Right ventricle myocardium inferior (tissue), 1 donor: Measurements from ENCODE around the gene UCMA. TPM values are rescaled to one million over a fixed set of nuclear protein-coding genes. Genes with fewer than 3 reads are reported as not detected.
"Not testable (repeated sequence)": the region's sequence is repeated elsewhere in the genome, so short reads cannot be mapped to it uniquely, and the experiment has no call there.

ENCODE experiments used
- ATAC-seq: fragments of 200-7000 bp; cut with Tn5 transposase; one replicate; pipeline ENCODE4 v1.9.1; 2020; ENCODE audit warnings: mild to moderate bottlenecking, moderate library complexity
- DNase-seq: peaks from one replicate; pipeline ENCODE4 v3.0.0; 2021; ENCODE audit errors: missing footprints
- intact Hi-C: fragments of 100-400 bp; cut with DNase I; formaldehyde crosslinking; loops from one replicate; pipeline ENCODE4 v1.11.0; 2022
- long read RNA-seq: library from polyadenylated mRNA; unstranded; transcript quantifications from one replicate; pipeline ENCODE4 v2.0.0, GENCODE V29; 2021
- total RNA-seq: library from RNA; stranded (reverse); fragmentation: NEBNext Ultra II Directional; extraction: Animal tissue kit (Norgen Biotek cat#: 25700); gene quantifications from one replicate; pipeline ENCODE4 v1.2.1, GENCODE V29; 2021
- donor health status: DM: no; HTN: yes; CAD: no; lungs with severe emphysema.

The UCMA gene, protein sequence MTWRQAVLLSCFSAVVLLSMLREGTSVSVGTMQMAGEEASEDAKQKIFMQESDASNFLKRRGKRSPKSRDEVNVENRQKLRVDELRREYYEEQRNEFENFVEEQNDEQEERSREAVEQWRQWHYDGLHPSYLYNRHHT
- total RNA-seq: not detected
- long read RNA-seq: 0 reads

DNA sequence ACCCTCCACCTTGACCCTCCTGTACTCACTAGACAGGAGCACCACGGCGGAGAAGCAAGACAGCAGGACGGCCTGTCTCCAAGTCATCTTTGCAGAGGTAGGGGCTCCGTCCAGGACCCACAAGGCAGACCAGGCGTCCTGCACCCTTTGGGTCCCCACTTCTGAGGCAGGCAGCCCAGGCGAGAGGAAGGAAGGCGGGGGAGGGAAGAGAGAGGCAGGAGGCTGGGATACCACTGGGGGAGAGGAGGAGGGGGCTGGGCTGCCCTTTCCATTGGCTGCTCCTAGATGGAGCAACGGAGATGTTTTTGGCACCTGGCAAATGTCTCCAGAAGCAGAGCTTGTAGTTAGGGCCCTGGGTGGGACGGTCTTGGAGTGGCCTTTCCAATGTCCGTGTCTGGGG lies at the start of gene UCMA:
UCMA (minus strand) TSS at position 203 of the 400 bp plus-strand sequence; CDS start at position 87, 116 bp downstream.
- intact Hi-C loops: no loop called here
- DNase-seq: no peak
- no peak for ATAC-seq

DNA sequence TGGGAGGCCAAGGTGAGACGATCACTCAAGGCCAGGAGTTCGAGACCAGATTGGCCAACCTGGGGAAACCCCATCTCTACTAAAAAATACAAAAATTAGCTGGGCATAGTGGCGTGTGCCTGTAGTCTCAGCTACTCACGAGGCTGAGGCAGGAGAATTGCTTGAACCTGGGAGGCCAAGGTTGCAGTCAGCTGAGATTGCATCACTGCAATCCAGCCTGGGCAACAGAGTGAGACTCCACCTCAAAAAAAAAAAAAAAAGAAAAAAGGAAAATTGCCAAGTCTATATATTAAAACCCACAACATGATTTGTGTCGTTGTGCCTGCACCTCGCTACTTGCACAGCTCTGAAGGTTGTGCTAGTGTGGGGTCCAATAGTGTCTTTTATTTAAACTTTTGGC lies 48.2 kb upstream of the UCMA start:
- intact Hi-C loops, ATAC-seq, DNase-seq: not testable (repeated sequence)

DNA sequence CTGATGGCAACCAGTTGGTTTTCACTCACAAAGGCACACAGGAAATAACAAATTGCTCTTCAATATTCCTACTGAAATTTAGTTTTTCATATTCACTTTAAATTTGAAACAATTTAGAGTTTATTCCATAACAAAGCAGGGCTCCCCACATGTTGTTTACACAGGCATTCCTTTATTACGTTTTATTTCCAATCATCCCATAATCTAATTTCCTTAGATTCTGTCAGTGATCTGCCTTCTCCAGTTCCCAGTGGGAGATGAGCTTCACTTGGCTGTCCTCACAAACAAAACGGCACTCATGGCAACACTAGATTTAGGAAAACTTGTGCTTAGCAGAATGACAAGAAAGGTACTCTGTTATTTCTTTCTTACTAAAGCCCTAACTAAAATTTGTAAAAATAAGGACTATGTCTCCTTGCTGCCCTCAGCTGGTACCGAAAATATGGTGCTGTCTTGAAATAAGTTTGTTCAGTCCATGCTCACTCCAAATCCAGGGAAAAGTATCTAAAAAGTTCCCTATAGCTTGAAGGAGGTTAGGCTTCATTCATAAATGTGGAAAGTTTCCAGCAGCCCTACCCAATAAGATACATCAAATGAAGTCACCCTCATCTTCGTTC lies 42.7 kb upstream of the UCMA start:
- intact Hi-C loops: no loop called here
- DNase-seq (no peak), ATAC-seq (no peak)

DNA sequence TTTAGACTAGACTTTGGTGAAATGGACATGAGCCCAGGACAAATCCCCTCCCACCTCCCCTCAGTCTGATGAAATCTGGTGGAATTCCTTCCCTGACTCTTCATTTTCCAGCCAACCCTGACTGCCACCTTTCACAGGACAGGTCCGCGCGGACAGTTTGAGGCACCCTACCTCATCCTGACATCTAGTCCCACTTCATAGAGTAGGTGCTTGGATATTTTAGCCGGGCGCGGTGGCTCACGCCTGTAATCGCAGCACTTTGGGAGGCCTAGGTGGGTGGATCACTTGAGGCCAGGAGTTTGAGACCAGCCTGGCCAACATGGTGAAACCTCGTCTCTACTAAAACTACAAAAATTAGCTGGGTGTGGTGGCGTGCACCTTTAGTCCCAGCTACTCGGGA lies 42.0 kb upstream of the UCMA start:
- ATAC-seq, intact Hi-C loops: not testable (repeated sequence)

DNA sequence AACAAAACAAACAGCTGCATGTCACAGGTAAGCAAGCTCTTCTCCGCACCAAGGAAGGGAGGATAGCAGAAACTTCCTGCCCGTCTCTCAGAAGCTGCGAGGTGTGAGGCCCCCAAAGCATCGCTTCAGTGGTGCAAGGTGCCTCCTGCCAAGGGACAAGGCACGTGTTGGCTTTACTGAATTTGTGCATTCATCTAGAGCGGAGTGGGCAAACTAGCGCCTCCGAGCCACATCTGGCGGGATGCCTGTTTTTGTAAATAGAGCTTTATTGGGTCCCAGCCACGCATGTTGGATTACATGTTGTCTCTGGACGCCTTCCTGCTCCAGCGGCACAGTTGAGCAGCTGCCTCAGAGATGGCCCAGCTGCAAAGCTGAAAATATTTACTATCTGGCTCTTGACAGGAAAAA lies 38.0 kb upstream of the UCMA start:
- intact Hi-C loops: no loop called here
- DNase-seq (no peak), ATAC-seq (peak; percentile 82)

More for the DNA sequence above, 42.0 kb upstream of the UCMA start:
- not testable (repeated sequence) for DNase-seq

DNA sequence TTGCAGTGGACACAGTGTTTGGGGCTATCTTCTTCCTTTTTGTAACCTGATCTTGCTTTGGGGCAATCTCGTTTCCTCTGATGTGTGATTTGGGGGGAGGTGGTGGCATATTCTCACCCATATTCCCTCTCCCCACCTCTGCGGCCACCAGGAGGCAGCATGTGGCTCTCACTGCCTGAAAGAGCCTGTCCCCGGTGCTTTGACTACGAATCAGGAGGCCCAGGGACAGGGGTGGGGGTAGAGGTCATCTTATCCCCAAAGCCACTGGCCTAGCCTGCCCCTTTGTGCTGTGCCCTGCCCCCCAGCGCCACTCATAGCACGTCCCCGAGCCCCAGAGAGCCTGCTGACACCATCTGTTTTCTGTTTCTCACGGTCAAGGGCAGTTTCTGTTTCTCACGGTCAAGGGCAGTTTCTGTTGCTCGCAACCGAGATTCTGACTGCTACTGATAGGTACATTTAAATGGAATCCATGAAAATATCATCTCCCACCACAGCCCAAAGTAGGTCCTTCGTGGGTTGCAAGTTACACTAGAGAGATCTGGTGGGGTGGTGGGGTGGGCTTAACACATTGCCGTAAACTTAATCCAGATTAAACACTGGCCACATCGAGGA lies 37.5 kb upstream of the UCMA start:
- ATAC-seq (peak; percentile 21), DNase-seq (no peak)
- intact Hi-C loops: no loop called here

DNA sequence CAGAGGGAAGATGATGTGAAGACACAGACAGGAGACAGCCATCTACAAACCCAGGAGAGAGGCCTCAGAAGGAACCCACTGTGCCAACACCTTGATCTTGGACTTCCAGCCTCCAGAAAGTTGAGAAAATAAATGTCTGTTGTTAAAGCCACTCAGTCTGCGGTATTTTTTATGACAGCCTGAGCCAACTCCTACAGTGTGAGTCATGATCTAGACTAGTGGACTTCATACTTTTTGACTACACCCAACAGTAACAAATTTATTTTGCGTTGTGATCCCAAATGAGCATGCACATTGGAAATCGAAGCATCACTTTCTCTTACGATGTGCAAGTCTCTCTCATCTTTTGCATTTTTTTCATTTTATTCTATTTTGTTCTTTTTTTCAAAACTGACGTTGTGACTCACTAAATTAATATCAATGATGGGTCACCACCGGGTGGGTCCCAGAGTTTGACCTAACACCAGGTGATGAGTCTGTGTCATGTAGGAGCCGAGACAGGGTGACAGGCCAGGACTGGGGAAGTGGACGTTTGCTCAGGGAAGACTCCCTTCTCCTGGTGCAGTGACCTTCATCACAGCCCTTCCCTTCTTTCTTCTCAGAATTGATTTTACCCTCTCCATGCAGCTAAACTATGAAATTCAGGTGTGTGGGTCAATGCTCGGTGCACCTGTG lies 36.8 kb upstream of the UCMA start:
- intact Hi-C loops: no loop called here
- ATAC-seq (peak; percentile 71), DNase-seq (no peak)

DNA sequence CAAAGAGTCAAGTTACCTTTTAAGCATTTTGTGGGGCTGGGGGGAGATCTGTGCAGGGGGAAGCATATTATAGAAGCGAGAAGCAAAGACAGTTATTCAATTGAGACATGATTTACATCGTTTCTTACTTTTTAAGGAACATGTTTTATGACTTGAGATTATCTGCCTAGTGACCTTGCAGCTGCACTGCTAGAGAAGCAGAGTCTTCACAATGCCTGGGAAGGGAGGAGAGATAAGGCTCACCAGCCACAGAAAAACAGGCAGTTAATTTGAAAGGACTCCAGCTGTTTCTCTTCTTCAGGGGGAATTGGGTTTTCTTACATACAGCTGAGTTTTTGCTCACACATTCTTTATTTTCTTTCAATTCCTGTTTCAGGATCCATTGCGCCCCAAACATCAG lies 34.7 kb upstream of the UCMA start:
- ATAC-seq (no peak), DNase-seq (no peak)
- intact Hi-C loops: no loop called here

DNA sequence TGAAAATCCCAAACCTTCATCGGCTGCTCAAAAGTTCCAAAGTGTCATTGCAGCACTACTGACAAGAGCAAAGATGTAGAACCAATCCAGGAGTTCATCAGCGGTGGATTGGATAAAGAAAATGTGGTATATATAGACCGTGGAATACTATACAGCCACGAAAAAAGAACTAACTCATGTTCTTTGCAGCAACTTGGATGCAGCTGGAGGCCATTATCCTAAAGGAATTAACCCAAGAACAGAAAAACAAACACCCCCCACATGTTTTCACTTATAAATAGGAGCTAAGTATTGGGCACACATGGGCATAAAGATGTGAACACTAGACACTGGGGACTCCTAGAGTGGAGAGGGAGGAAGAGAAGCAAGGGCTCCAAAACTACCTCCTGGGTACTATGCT lies 34.1 kb upstream of the UCMA start:
- DNase-seq: no peak
- ATAC-seq: no peak
- intact Hi-C loops: no loop called here

DNA sequence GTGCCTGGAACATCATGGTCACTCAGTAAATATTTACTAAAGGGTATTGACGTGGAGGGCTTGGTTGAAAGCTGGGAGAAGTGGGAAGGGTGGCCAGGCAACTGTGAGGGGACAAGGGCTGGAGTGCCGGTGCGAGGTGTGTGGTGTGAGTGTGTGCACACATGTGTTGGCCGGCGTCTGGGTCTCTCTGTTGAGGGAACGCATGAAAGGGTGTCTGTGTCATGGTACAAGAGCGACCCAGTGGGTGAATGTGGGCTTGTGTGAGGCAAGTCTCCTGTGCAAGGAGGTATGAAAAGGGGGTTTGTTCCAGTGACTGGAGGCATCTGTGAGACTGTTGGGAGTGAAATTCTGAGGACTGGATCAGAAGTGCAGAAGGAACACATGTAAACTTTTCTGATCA lies 29.4 kb upstream of the UCMA start:
- intact Hi-C loops: no loop called here
- ATAC-seq (no peak), DNase-seq (no peak)

DNA sequence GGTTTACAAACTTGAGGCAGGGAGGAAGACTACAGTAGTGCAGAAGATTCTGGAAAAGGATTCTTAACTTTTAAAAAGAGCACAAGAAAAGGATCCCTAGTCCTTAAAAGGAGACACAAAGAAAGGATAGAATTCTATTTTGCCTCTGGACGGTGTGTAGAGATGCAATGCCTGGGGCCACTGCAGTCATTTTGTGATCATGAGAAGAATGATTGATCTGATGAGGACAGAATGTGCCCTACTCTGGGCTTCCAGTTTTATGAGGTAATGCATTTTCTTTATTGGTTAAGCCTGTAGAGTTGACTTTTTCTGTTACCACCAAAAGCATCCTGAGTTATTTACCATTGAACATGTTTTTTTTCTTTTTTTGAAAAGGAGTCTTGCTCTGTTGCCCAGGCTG lies 28.3 kb upstream of the UCMA start:
- intact Hi-C loops: no loop called here
- no peak for DNase-seq
- ATAC-seq: no peak

DNA sequence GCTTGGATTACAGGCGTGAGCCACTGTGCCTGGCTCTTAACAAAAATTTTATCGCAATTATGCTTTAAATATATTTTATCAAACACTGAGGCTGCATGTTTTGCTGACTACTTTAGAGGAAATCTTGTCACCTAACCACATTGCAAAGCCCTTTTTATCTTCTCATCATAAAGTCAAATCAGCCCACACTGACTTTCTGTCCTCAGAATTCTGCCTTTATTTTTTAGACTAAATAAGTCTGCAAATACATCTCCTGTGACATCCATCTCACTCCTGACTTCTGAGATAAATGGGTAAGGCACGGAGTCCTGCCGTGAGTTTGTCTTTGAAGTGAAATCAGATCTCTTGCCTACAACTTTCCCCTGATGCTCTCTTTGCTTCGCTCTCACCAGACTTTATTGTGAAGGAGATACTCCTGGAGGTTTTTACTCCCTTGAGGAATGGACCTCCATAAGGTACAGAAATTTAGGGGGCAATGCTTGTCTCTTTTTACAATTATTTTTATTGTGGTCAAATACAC lies 23.5 kb upstream of the UCMA start:
- DNase-seq (no peak), ATAC-seq (no peak)
- intact Hi-C loops: no loop called here

DNA sequence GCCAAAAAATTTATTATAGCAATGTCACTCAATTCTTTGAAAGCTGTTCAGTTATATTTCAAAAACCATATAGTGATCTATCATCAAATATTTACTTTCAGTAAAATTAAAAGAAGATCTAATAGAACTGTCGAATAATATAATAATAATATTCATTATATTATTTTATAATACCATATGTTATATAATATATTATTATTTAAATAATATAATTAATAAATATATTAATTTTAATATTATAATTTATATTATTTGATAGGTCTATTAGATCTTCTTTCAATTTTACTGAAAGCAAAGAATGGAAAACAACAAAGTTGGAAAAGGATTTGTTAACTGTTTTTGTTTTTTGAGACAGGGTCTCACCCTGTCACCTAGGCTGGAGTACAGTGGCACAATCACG lies 22.5 kb upstream of the UCMA start:
- ATAC-seq (no peak), DNase-seq (no peak)
- intact Hi-C loops: no loop called here

DNA sequence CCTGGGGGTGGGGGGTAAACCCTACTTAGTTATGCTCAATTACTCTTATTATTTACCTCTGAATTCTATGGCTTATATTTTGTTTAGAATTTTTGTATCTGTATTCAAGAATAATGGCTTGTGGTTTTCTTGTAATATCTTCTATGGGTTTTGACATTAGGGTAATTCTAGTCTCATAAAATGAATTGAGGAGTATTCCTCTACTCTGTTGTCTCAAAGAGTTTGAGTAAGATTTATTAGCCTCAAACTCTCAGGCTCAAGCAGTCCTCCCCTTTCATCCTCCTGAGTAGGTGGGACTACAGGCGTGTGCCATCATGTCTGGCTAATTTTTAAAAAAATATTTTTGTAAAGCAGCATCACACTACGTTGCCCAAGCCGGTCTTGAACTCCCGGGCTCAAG lies 19.6 kb upstream of the UCMA start:
- no peak for ATAC-seq
- intact Hi-C loops: no loop called here

DNA sequence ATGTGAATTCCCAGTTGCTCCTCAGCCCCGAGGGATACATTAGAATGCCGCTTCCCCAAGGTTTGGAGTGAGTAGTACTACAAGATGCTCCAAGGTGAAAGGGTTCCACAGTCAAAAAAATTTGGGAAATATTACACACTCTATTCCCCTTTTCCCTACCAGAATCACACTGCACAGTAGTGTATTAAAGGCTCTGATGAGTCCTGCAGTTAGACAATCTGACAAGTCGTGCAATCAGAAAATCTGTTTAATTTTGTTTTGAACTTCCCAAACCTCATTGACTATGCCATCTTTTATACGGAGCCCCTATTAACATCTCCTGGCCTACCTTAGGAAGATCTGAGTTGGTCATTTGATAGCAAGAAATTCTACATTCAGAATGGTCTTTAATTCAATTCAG lies 13.6 kb upstream of the UCMA start:
- ATAC-seq: no peak
- intact Hi-C loops: no loop called here
- DNase-seq: no peak

More for the DNA sequence above, 19.6 kb upstream of the UCMA start:
- DNase-seq: no peak

DNA sequence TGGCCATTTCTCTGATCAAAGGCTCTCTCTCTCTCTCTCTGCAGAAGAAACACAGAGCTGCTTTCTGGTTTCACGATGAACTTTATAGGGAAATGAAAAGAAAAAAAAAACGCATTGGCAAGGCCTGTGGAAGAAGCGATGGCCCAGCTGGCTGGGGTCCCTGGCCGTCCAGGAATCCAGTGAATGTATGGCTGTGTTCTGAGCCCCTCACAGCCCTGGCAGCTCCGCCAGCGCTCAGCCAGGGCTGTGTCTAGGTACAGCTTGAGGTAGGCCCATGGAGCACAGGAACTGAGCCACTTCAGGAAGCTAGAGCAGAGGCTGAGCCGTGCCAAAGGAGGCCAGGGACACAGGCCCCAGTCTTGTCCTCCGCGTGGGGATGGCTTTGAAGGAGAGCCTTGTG lies 13.1 kb upstream of the UCMA start:
- DNase-seq: no peak
- intact Hi-C loops: no loop called here
- no peak for ATAC-seq

DNA sequence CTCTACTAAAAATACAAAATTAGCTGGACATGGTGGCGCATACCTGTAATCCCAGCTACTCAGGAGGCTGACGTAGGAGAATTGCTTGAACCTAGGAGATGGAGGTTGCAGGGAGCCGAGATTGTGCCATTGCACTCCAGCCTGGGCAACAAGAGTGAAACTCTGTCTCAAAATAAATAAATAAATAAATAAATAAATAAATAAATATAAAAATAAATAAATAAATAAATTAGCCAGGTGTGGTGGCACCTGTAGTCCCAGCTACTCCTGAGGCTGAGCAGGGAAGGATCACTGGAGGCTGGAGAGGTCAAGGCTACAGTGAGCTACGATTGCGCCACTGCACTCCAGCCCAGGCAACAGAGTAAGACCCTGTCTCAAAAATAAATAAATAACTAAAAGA lies 8.1 kb upstream of the UCMA start:
- intact Hi-C loops, DNase-seq, ATAC-seq: not testable (repeated sequence)

DNA sequence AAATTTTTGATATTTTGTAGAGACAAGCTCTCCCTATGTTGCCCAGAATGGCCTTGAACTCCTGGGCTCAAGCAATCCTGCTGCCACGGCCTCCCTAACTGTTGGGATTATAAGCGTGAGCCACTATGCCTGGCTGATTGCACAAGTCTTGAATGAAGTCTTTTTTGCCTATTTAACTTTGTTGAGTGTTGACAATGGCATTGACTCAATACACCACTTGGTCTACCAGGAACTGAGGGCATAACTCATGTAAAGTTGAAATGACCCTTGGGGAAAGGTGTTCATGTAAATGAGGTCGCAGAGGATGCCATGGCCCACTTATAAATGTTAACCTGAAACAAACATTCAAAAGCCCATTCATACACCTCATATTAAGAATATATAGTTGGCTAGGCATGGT lies 7.4 kb upstream of the UCMA start:
- no peak for ATAC-seq
- intact Hi-C loops: no loop called here

DNA sequence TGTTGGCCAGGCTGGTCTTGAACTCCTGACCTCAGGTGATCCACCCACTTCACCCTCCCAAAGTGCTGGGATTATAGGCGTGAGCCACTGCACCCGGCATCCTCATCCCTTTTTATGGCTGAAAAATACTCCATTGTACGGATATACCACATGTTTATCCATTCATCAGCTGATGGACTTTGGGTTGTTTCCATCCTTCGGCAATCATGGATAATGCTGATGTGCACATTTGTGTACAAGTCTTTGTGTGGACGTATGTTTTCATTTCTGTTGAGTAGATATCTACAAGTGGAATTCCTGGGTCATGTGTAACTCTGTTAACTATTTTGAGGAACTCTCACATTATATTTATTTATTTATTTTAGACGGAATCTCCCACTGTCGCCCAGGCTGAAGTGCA lies 5.7 kb upstream of the UCMA start:
- ATAC-seq (no peak), DNase-seq (no peak)
- intact Hi-C loops: no loop called here

More for the DNA sequence above, 7.4 kb upstream of the UCMA start:
- no peak for DNase-seq
